ENCODE measurements around the gene ALDH1A1.

Gene ALDH1A1

GRCh38 chr9:72925891-72926290 is 27.0 kb downstream of the ALDH1A1 start:
- intact Hi-C loops (cut with DNase I), result no loop called here
- no peak for DNase-seq

DNA sequence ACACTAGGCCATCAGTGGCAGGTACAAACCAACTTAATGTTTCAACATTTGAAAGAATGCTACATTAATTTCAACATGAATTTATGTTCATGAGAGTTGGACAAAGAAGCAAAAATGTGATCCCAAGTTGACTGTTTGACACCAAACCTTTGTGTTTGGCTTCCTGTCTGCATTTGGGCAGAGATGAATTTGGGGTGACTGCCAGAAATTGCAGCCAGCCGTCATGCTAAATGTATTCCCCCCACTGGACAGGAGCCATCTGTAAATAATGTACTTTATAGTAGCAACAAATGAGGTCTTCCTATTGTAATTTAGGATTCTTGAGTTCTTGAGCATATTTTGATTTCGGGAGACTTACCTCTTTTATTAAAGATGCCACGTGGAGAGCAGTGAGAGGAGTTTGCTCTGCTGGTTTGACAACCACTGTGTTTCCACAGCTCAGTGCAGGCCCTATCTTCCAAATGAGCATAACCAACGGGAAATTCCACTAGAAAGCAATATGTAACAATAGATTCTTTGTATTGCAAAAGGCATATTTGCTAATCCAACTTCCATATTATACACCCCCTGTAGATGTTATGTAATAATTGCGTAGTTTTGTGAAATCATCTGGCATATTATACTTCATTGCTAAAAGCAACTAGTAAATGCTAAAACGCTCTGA is 27.6 kb downstream of the ALDH1A1 start:
- intact Hi-C loops (cut with DNase I), result no loop called here
- no peak for DNase-seq

GRCh38 chr9:72924154-72924790 is 28.6 kb downstream of the ALDH1A1 start:
- intact Hi-C loops (cut with DNase I), result no loop called here
- no peak for DNase-seq

- intact Hi-C loops (cut with DNase I), result no loop called here
- no peak for DNase-seq
Observed at GRCh38 chr9:72923077-72923476, 29.8 kb downstream of the ALDH1A1 start.

DNA sequence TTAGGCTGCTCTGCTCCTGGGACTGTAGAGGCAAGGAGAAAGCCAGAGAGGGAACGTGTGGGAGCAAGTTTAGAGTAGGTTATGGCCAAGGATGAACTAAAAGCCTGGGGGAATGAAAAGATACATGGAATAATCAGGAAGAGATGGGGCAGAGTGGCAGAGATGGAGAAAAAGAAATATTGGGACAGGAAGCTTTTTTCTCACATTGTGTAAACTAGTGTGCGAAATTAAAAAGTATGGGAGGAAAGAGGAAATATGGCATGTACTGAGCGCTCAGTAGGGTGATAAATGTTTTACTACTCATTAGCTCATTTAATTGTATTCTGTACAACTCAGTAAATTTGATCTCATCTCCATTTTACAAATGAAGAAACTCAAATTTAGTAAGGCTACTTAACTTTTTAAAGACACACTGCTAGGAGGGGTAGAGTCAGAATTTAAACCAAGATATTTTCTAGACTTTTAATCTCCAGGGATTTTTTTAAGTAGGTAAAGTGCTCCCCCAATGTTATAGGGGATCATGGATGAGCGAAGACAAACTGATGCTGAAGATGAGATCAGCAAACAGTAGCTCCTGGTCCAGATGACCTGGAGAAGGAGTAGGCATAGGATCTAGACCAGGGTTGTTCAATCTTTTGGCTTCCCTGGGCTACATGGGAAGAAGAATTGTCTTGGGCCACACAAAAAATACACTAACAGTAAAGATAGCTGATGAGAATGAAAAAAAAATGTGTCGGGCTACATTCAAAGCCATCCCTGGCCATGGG is 30.8 kb downstream of the ALDH1A1 start:
- no peak for DNase-seq
- intact Hi-C loops (cut with DNase I), result no loop called here

DNA sequence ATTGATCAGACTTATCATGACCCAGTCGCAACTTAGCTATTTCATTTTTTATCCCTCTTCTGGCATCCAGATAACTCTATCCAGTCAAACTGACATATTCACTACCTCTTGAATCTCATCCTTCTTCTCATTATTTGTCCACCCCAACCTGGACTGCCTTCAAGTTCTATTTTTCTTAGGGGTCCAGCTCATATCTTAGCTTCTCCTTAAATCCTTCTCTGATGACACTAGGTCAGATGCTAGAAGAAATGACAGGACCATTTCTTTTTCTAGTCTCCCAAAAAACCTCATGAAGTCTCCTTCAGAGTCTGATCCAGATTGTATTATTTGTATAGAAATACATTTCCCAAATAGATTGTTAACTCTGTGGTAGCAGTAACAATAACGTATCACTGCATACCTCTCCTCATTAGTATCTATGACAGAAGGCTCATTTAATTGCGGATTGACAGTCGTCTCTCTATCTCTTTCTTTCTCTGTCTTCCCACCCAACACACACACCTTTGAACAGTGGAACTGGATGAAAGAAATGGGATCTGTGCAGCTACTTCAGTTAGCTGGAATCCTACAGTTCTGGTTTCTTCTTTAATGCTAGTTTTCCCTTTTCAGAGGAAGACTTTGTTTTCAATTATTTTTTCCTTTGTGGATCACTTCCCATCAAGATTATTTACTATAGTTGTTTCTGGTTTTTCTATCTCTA is 33.5 kb downstream of the ALDH1A1 start:
- no peak for DNase-seq
- intact Hi-C loops (cut with DNase I), result no loop called here

- no peak for DNase-seq
- intact Hi-C loops (cut with DNase I), result no loop called here
Observed at GRCh38 chr9:72917892-72918509, 34.9 kb downstream of the ALDH1A1 start.

- DNase-seq, result no peak
- intact Hi-C loops (cut with DNase I), result no loop called here
Observed at GRCh38 chr9:72915659-72916058, 37.2 kb downstream of the ALDH1A1 start.

DNA sequence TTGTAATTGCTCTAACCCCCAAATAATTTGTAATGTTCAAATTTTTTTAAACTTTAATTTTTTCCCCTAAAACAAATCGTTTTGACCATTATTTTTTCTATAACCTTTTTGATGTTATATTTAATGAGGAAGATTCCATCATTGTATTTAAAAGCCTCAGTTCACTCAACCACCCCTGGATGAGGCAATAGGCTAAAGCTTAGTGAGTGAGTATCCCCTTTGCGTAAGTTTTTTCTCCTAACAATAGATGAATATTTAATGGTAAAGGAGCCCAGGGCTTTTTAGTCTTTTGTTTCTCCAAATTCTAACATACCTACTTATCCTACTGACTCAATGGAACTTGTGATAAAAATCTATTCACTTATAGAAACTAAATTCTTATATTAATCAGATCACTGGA is 38.1 kb downstream of the ALDH1A1 start:
- intact Hi-C loops (cut with DNase I), result no loop called here
- no peak for DNase-seq

DNA sequence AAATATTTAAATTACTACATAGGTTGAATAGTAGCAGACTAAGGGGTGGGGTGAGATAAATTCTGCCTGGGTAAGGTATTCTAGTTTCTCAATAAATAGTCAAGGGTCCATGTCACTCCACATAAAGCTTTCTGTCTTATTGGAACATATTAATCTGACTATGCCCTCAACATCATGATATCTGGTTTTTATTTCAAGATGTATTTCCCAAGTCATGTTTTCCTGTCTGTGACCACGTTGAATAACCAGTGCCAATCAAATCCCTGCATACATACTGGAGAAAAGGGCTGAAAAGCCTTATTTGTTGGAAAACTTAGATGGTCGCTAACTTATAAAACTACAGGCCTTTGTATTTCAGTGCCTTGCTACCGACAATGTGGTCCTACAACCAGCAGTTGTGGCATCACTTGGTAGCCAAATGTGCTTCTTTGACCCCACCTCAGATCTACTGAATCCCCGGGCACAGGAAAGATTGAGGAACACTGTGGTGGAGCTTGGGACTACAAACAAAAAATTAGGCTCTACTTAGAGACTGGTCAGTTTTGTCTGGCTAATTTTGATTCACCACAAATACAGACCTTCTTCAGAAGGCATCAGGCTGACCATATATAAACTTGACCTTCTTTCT is 39.4 kb downstream of the ALDH1A1 start:
- intact Hi-C loops (cut with DNase I), result no loop called here
- DNase-seq, result no peak

DNA sequence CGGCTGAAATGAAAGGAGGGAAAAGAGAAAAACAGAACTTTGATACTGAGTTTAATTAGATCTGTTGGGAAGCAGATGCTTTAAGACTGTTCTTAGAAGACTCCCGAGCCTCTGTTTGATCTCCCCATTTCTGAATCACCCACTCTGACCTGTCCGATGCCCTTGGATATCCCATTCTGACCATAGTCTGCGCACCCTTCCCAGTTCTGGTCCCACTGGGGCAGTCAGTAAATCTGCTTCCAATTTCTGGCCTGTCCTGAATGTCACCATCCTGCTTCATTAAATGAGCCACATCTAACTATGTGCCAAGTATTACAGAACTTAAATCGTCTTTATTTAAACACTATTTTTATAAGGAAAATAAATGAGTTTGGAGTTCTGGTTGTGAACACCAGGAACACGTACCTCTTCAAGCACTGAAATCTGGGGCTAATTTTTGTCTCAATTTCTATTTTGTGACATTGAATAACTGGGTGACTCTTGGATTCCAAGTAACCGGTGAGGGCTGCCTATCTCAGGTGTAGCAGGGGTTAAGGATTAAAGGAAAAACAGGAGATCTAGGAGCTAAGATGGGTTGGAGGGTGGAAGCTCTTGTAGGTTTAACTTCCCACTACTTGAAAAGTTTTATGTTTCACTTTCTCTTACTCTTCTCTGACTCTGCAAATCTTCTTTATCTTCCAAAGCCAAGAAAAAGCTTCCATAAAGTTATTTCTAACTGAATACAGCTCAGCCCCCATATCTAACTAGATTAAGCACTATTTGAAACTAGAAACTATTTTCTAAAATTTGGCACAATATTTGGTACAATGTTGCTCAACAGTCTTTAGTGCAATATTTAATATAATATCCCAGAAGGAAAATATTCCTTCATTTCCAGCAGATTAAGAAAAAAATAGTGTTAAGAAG is 40.1 kb downstream of the ALDH1A1 start:
- intact Hi-C loops (cut with DNase I), result no loop called here
- DNase-seq, result no peak

DNA sequence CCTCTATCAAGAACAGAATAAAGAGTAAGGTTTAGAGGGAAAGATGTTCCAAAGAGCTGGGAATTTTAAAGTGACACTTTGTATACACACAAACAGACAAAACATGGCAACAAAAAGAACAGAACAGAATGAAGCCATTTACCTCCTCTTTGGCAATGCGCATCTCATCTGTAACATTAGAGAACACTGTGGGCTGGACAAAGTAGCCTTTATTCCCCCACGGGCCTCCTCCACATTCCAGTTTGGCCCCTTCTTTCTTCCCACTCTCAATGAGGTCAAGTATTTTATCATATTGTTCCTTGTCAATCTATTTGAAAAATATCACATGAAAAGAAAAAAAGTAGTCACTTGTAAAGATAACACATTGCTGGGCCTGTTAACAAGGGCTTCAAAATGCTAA is 41.0 kb downstream of the ALDH1A1 start:
- DNase-seq, result no peak
- intact Hi-C loops (cut with DNase I), result no loop called here

GRCh38 chr9:72911247-72911775 is 41.5 kb downstream of the ALDH1A1 start:
- intact Hi-C loops (cut with DNase I), result no loop called here
- DNase-seq, result no peak

DNA sequence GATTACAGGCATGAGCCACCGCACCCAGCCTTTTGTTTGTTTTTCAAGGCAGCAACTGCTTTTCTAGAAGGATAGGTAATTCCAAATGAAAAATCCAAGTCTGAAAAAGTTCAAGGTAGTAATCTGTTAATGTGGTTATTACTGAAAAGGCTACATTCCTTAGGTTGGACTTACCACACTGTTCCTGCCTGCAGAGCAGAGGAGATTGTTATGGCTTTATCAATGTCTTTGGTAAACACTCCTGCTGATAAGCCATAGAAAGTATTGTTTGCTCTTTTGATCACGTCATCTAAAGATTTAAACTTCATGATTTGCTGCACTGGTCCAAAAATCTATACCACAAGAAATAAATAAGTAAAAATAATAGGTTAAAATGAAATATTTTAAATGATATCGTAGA is 43.4 kb downstream of the ALDH1A1 start:
- DNase-seq, result no peak
- intact Hi-C loops (cut with DNase I), result no loop called here

DNA sequence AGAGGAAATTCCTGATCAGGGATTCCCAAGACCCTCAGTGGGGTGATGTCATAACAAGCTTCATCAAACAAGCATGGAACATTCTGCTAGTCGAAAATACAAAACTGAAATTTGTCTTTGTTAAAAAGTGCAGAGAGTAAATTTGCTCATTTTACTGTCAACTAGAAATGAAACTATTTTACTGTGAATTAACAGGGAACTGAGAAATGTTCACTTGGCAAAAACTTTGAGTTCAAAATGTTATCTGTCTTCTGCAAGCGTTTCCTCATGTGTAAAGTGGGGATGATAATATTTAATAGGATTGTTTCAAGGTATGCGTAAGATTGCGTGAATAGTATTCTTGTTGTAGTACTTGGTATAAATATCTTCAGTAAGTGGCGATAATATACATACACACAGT is 45.4 kb downstream of the ALDH1A1 start:
- intact Hi-C loops (cut with DNase I), result no loop called here
- DNase-seq, result no peak

DNA sequence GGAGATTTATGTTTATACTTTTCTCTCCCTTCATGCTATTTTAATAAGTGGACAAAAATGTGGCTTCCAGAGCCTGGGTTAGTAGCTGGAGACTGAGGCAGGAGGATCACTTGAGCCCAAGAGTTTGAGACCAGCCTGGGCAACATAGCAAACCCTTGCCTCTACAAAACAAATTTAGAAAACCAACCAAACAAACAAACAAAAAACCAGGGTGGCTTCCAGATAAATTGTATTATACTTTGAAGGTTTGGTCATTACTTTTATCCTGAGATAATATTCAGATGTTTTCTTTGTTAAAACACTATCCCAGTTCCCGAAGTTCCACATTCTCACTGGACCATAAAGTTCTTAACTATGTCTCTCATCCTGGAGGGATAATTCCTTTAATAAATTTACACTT is 46.0 kb downstream of the ALDH1A1 start:
- DNase-seq, result no peak
- intact Hi-C loops (cut with DNase I), result no loop called here

GRCh38 chr9:72905514-72906480 is 47.1 kb downstream of the ALDH1A1 start:
- DNase-seq, result no peak
- intact Hi-C loops (cut with DNase I), result no loop called here

Data from head of caudate nucleus (tissue), 42 donors.